GM11168 (cell line): Measurements from ENCODE around the gene ADARB2.

Source experiments
- in situ Hi-C: fragments of 300-500 bp; cut with MboI; formaldehyde crosslinking; loops from one replicate; pipeline ENCODE4 v1.12.0; 2022; ENCODE audit warnings: low sequenced_read_pairs; ENCODE audit not compliant: unreplicated experiment

ADARB2 gene

GRCh38 chr10:1394155-1394912 is 343.0 kb downstream of the ADARB2 start:
- in situ Hi-C loops, result no loop called here

- in situ Hi-C loops, result no loop called here
Observed at GRCh38 chr10:1393481-1393880, 343.8 kb downstream of the ADARB2 start.

DNA sequence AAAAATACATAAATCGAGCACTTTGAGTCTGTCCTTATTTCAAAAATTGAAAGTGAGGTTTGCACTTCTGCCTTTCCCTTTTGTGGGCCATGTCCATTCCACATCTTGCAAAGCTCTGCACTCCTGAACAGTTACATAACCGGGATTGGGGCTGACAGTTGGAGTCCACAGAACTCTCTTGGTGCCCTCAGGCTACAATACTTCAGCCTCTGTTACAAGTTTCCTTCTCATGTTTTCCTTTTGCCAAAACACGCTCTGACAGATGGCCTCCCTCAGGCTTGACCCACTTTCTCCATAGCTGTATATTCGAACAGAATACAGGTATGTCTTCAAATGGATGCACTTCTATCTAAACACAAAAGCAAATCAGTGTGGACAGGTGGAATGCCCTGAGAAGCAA is 345.2 kb downstream of the ADARB2 start:
- in situ Hi-C loops, result no loop called here

DNA sequence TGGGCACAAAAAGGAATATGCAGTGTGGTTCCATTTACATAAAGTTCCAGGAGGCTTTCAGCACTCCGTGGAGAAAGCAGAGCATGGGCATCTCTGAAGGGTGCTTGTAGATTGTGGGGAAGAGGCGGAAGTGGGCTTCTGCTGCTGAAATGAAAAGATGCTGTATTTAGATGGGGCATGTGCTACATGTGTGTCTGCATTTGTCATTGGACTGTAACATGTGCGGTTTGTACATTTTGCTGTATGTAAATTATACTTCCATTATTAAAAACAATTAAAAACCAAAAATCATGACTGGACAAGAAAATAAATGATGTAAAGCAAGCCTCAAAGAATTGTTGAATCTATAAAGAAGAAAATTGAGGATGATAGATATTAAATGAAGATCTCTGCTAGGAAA is 347.1 kb downstream of the ADARB2 start:
- in situ Hi-C loops, result no loop called here

- in situ Hi-C loops, result no loop called here
Observed at GRCh38 chr10:1384026-1384425, 353.3 kb downstream of the ADARB2 start.

- in situ Hi-C loops, result no loop called here
Observed at GRCh38 chr10:1382711-1383110, 354.6 kb downstream of the ADARB2 start.

DNA sequence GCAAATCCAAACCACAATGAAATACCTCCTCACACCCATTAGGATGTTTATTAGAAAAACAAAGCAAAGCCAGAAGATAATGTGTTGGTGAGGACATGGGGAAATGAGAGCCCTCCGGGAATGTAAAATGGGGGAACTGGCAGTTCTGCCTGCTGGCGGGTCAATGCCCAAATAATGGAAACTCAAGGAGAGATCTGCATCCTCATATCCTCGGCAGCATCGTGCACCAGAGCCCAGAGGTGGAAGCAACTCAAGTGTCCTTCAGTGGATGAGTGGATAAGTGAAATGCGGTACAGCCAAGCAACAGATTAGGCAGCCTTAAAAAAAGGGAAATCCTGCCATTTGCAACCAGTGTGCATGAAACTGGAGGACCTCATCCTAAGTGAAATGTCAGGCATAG is 356.0 kb downstream of the ADARB2 start:
- in situ Hi-C loops, result no loop called here

- in situ Hi-C loops, result no loop called here
Observed at GRCh38 chr10:1380088-1380671, 357.1 kb downstream of the ADARB2 start.

DNA sequence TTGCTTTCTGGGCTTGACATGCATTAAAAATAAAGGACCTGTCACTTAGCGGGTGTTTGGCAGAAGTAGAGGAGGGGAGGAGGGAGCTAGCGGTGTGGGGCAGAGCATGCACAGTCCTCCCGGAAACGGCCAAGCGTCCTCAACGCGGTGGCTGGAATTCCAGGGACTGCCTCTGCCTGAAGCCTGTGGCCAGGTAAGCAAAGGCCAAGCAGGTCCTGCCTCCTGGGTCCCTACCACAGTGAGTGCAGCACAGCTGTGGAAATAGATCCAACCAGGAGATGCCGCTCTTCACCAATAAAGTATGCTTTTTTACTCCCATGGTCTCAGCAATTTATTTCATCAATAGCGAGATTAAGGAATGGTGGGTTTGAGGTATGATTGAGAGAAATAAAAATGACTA is 357.7 kb downstream of the ADARB2 start:
- in situ Hi-C loops, result no loop called here

DNA sequence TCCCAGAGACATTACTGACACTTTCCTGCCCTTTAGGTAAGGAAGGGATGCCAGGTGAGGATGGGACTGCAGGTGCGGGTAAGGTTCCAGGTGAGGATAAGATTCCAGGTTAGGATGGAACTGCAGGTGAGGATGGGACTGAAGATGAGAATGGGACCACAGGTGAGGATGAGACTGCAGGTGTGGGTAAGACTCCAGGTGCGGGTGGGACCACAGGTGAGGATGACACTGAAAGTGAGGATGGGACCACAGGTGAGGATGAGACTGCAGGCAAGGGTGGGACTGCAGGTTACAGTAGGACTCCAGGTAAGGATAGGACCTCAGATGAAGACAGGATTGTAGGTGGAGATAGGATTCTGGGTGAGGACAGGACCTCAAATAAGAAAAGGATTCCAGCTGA is 358.9 kb downstream of the ADARB2 start:
- in situ Hi-C loops, result no loop called here

- in situ Hi-C loops, result no loop called here
Observed at GRCh38 chr10:1377740-1378397, 359.5 kb downstream of the ADARB2 start.

GRCh38 chr10:1377231-1377630 is 360.1 kb downstream of the ADARB2 start:
- in situ Hi-C loops, result no loop called here

DNA sequence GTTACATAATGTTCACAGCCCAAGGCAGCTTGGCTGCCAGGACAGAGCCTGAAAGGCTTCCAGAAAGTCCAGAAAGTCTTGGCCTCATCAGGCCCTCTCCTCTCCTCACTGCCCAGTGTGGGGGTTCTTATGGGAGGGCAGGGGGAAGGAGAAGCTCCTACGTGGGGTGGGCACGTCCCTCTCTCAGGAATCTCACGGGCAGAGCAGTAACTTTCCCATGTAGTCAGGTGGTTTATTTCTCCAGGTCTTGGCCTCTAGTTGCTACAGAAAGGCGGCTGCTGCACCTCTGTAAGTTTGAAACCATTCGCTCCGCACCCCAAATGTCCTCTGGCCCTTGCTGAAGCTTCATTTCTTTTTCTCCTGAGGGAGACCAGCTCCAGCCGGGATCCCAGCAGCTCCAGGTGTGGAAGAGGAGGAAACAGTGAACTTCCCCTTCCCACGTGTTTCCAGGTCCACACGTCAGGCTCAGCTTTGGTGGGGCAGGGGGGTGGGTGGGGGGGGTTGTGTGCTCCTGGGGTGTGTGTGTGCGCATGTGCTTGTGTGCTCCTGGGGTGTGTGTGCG is 360.9 kb downstream of the ADARB2 start:
- in situ Hi-C loops, result no loop called here

DNA sequence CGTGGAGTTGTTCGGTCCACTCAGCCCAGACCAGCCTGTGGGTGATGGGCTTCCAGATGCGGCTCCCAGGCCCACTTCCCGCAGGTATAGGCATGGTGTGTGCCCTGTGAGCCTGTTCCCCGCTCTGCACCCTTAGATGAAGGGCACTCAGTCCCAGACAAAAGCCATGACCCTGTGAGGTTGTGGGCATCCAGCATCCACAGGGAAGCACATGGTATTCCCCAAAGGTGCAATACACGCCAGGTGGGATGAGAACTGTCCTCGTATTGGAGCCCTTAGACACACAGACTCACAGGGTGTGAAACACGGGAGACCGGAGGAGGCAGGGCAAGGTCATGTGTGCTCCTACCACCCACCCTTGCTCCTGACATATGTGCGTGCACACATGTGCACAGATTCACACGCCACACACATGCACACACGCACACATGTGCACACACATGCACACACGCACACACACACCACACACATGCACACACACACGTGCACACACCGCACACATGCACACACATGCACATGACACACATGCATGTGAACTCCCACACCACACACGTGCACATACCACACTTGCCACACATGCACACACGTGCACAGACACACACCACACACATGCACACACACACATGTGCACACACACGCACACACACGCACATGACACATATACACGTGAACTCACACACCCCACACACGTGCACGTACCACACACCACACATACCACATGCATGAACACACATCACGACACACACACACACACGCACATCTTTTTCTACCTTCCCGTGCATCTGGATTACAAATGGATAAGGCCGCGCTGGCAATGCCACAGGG is 361.8 kb downstream of the ADARB2 start:
- in situ Hi-C loops, result no loop called here

DNA sequence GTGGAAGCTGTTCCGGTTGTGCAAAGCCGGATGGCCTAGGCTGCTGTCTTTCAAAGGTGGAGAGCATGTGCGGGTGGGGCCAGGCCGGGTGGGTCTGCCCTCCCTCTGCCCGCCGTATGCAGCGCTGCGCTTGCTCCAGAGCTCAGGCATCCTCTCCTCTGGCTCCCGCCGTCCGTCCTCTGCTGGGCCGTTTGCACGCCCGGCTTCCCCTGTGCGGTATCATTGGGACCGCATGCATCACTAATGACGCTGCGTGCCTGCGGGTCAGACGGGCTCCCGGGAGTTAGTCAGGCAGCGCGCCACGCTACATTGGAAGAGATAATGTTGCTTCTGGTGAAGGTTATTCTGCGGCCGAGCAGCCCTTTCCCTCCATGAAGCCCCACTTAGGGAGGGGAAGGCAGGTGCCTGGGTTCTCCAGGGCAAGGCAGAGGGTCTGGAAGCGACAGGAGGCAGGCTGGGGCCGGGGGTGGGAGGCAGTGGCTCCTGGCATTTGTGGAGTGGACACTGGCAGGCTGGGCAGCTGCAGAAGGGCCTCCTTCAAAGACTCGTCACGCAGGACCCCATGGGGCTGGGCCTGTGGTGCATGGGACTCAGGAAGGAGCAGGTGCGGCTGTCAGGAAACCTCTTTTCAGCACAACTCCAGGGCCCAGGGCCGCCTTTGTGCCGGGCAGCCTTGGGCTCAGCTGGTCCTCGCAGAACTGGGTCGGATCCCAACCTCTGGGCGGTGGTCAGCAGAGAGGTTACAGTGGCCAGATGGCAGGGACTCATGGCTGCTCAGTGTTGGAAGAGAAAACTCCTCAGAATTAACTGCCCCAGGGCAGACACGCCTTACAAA is 362.6 kb downstream of the ADARB2 start:
- in situ Hi-C loops, result no loop called here

DNA sequence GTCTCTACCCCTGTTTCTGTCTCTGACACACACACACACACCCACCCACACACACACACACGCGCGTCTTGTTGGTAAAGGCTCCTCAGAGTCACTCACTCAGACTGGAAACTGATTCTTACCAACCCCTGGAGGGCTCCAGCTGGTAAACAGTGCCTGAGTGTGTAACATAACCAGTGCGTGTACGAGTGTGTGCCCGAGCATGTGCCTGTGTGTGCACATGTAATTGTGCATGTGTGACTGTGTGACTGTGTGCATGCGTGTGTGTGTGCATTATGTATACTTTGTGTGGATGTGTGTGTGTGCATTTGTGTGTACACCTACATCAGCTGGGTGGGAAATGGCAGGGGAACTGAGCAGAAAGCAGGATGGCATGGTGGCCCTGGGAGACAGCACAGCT is 364.0 kb downstream of the ADARB2 start:
- in situ Hi-C loops, result no loop called here

GRCh38 chr10:1372212-1372611 is 365.1 kb downstream of the ADARB2 start:
- in situ Hi-C loops, result no loop called here

- in situ Hi-C loops, result no loop called here
Observed at GRCh38 chr10:1370298-1370697, 367.0 kb downstream of the ADARB2 start.

- in situ Hi-C loops, result no loop called here
Observed at GRCh38 chr10:1369665-1370064, 367.7 kb downstream of the ADARB2 start.

- in situ Hi-C loops, result no loop called here
Observed at GRCh38 chr10:1369197-1369596, 368.1 kb downstream of the ADARB2 start.
